Measurements from ENCODE around the gene SPATA6L.
"Not testable (repeated sequence)": the region's sequence is repeated elsewhere in the genome, so short reads cannot be mapped to it uniquely, and the experiment has no call there.

Gene SPATA6L

DNA sequence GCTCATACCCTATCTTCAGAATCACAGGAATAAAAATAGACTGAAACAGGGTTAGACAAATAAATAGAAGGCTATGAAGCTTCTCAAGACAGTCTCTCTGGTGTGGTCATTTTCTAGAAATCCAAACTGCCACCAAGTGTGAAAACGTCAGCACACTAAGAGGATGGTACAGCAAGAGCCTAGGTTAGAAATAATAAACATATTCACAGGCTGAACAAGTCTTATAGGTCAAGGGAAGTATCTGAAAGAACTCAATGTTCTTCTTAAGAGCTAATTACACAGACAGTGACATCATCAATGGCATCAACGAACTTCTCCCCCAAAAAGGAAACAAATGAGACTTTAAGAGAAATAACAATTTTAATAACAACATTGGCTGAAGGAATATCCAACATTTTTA, 26.9 kb downstream of the SPATA6L start:
- no peak for DNase-seq (ENCODE audit: low read depth in 1 of 2, low spot score in 1 of 2)

DNA sequence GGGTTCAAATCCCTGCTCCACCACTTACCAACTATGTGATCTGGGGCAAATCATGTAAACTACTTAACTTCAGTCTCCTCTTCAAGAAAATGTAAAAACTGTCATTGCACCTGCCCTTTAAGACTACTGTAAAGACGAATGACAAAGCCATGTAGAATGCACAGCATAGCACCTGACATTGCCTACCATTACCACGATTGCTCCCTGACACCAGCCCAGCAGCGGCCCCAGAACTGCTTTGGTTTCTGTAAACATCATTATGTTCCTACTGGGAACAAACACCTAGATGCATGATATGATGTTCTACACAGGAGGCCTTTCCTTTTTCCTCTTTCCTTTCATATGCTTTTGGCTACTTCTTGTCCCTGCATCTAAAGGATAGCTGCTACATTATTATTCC, 27.3 kb downstream of the SPATA6L start:
- no peak for DNase-seq (ENCODE audit: low read depth in 1 of 2, low spot score in 1 of 2)

DNA sequence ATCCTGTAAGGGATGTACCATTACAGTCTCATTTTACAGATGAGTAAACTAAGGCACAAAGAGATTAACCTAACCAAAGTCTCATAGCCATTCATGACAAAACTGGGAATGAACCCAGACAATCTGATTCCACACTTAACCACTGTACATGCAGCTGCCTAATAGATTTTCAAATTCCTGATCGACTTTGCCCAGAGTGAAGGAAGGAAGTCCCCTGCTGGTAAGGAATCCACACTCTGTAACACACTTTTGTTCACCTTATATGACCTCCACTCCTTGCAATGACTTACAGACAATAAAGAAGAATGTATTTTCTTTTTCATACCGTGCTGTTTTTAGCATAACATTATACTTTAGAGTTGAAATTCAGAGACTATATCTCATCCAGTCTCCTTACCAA, 35.4 kb downstream of the SPATA6L start:
- DNase-seq (ENCODE audit: low read depth in 1 of 2, low spot score in 1 of 2): no peak

DNA sequence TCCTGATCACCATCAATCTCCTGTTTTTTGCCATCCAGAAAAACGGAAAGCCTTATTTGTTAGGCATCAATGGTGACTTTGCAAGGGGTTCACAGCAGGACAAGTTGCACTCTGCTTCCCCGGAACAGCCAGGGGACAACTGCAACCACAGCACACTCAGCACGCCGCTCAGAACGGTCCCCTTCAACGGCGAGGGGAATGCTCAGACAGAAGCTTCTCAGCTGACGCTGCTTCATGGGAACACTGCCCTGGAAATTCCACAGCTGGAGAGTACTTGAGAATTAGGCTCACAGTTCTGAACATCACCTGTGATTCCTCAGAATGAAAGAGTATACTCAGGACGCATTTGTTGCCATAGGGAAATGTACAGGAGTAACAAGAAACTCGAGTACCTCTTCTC, 44.3 kb downstream of the SPATA6L start:
- no peak for DNase-seq (ENCODE audit: low read depth in 1 of 2, low spot score in 1 of 2)

DNA sequence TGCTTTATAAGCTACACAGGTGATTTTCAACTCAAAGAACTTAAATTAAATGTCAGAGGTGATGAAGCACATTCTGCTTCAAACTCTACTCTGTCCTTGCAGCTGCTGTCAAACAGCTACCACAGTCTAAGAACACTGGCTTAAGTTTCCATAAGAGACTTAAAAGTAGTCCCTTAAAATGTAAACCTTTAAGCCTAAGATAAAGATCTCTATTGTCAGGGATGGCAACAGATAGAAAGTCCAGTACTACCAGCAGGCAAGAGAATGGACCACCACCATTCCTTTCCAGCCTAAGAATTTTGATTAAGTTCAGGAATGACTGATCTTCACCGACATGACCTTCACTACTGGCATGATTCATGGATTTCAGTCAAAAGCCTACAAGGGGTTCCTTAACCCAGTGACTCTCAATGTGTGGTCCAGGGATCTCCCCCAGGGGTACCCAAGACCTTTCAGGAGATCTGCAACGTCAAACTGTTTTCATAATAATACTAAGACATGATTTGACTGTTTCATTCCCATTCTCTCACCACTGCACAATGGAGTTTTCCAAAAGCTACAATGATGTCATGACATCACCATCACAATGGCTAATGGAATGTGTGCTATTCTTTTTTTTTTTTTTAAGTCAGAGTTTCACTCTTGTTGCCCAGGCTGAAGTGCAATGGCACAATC, 45.3 kb downstream of the SPATA6L start:
- DNase-seq (ENCODE audit: low read depth in 1 of 2, low spot score in 1 of 2): no peak

DNA sequence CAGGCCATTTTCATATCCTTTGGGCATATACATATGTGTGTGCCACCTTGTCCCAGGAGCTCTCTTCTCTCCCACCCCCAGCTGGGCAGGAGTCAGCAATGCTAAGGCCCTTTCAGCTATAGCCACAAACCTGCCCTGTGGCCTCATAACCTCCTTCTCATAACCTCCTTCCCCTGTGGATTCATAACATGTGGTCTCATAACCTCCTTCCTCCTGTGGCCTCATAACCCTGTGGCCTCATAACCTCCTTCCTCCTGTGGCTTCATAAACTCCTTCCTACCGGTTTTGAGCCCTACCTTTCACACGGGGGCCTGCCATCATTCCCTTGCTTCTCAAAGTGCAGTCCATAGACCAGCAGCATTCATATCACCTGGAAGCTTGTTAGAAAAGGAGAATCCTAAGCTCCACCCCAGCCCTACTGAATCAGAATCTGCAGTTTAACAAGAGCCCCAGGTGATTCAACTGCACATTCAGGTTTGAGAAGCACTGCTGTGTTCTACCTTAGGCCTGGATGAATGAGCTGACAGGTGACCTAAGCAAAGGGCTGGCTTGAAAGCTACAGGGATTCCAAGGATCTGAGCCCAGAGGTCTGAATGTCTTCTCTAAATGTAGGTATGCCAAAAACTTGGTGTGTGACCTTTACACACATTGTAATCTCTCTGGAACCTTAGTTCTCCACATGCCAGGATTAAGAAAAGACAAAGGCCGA, 46.1 kb downstream of the SPATA6L start:
- DNase-seq (ENCODE audit: low read depth in 1 of 2, low spot score in 1 of 2): no peak

DNA sequence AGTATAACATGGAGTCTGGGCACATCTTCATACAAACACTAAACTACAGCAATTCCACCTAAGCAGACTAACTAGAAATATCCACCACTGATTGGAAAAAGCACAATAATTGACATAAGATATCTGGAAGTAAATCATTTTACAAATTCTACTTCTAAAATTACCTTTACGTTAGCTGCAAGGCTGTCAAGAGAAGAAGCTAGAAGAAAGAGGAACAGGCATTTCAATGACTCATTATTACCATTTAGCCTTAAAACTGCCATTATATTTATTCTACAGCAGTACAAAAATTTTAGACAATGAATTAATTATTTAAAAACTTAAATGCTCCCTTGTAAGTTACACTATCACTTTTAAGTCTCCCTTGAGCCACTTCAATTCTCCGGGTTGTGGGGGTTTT, 47.6 kb downstream of the SPATA6L start:
- no peak for DNase-seq (ENCODE audit: low read depth in 1 of 2, low spot score in 1 of 2)

DNA sequence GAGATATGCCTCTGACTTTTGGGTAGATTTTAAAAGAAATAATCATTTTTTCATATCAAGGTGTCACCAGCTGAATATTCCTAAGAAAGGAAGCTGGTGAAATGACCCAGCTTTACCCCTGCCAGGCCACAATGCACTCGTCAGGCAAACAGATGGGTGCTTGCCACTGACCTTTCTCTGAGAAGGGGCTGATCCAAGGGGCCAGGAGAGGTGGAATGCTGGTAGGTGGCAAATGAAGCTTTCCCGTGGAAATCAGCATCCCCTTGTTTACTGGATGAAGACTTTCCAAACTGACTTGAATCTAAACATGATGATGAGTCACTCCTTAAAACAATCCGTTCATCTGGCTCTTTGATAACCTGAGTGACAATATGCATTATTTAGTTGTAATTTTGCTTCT, 48.5 kb downstream of the SPATA6L start:
- no peak for DNase-seq (ENCODE audit: low read depth in 1 of 2, low spot score in 1 of 2)

DNA sequence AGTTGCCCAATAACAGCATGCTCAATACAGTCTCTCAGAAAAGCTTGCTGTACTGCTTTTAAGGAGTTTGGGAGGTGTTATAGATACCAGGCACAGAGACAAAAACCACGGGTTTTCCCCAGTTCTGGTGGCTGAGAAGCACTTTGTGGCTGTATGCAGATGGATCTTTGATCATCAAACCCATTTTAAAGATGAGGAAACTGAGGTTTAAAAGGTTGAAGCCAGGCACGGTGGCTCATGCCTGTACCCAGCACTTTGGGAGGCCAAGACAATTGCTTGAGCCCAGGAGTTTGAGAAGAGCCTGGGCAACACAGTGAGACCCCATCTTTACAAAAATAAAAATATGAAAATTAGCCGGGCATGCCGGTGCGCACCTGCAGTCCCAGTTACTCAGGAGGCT, 50.5 kb downstream of the SPATA6L start:
- no peak for DNase-seq (ENCODE audit: low read depth in 1 of 2, low spot score in 1 of 2)

DNA sequence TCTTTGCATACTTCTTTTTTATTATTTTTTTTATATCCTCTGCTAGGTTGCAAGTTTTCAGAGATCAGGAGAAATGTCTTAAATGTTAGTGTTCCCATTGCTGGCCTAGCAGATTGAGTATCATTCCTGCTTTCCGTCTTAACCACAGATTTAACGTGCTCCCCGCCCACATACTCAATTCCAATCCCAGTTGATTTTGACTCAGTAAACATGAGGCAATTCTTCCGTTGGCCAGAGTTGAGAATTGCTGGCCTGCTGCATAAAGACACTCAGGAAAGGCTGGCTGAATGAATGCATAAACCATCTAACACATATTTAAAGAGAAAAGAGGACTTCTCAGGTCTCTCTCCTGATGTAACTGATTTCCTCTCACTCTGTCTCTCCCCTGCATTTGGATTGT, 51.0 kb downstream of the SPATA6L start:
- no peak for DNase-seq (ENCODE audit: low read depth in 1 of 2, low spot score in 1 of 2)

DNA sequence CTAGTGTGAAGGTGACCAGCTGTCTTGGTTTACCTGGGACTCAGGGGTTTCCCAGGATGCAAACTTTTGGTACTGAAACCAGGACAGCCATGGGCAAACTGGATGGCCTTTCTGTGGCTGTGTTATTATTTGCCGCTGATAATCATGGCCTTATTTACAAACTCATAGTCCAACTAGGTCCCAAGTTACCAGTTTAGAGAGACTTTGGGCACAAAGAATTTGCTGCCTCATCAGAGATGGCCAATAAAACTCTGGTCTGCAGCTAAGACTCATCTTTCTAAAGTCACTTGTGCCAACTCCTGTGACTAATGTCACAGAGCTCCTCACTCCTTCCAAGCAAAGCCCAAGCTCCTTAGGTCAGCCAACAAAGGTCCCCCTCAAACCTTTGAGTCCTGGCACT, 51.7 kb downstream of the SPATA6L start:
- no peak for DNase-seq (ENCODE audit: low read depth in 1 of 2, low spot score in 1 of 2)

DNA sequence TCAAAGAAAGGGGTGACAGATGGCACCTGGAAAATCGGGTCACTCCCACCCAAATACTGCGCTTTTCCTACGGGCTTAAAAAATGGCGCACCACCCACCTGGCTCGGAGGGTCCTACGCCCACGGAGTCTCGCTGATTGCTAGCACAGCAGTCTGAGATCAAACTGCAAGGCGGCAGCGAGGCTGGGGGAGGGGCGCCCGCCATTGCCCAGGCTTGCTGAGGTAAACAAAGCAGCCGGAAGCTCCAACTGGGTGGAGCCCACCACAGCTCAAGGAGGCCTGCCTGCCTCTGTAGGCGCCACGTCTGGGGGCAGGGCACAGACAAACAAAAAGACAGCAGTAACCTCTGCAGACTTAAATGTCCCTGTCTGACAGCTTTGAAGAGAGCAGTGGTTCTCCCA, 60.2 kb downstream of the SPATA6L start:
- not testable (repeated sequence) for DNase-seq (ENCODE audit: low read depth in 1 of 2, low spot score in 1 of 2)

DNA sequence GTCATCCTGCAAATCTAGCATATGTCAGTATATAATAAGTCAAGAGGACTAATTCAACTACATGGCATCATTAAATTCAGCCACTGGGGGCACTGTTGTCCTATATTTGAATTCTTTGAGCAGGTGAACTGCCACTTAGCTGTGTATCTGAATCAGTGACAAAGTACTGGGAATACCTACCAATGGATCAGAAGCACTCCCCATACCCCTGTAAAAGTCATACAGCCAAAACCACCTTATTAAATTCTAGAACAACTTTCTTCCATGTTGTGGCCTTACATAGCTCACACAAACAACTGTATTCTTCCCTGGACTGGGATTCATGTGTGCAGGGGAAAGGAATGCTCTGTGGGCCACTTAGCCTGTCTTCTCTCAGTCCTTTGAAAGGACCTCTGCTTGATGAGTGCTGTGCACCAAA, 61.6 kb downstream of the SPATA6L start:
- peak in 1 of 2 donors; percentile 69 for DNase-seq (ENCODE audit: low read depth in 1 of 2, low spot score in 1 of 2)

DNA sequence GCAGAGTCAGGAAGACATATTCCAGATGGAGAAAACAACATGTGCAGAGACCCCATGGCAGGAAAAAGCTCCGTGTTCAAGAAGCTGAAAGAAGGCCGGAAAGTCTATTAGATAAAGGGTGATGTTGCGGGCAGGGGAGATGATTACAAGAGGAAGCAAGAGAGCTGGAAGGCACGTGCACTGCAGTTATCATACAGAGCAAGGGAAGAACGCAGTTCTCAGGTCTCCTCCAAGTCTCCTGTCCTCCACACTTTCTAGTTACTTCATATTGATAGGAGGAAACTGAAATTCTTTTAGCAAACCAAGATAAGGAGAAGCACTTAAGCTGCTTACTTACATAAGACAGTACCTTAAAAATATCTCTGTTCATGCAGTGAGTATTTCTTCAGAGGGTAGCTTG, 62.5 kb downstream of the SPATA6L start:
- DNase-seq (ENCODE audit: low read depth in 1 of 2, low spot score in 1 of 2): no peak

DNA sequence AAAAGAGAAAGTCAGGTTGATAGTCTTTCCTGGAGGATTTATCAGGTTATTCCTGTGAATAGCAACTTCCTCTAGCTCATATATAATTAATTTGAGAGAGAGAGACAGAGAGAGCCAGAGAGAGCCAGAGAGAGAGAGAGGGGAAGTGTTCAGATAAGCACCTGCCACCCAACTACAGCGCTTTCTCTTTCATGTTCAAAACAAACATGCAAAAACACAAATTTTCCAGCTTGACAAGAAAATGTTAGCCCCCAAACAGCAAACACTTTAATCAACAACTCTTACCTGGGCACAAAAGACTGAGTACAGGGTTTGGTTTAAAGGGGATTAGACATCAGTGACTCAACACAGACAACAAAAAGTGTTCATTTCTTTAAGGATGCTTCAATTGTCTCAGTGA, 65.9 kb downstream of the SPATA6L start:
- DNase-seq (ENCODE audit: low read depth in 1 of 2, low spot score in 1 of 2): no peak

DNA sequence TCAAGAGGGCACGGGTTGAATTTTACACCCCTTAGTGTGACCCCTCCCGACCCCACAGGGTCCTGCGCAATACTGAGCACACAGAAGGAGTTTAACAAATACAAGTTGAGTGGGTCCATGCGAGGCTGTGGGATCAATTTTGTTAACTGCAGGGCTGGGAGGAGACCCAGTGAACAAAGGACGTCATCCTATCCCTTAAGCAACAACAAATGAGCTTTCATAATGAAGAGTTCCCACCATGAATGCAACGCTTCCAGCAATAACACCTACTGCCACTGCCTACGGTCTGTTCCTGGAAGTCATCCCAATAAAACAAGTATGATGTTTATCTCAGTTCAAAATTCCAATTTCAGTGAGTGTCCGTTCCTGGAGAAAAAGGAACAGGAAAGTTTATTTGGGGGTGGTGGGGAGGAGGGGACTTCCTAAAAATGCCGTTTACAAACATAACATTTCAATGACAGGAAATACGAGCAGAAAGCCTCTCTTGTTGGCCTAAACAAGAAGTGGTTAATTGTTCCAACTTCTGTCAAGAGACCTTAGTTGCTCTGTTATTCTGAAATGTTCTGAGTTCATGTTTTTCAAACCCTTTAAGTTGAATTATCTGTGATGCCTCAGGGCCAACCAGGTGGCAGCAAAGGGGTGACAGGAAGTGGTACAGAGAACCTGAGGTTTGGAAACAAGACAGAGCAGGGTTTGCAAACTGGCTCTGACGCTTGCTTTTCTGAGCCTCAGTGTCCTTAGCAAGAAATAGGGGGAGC, 69.9 kb downstream of the SPATA6L start:
- DNase-seq (ENCODE audit: low read depth in 1 of 2, low spot score in 1 of 2): peak in 1 of 2 donors; percentile 27

DNA sequence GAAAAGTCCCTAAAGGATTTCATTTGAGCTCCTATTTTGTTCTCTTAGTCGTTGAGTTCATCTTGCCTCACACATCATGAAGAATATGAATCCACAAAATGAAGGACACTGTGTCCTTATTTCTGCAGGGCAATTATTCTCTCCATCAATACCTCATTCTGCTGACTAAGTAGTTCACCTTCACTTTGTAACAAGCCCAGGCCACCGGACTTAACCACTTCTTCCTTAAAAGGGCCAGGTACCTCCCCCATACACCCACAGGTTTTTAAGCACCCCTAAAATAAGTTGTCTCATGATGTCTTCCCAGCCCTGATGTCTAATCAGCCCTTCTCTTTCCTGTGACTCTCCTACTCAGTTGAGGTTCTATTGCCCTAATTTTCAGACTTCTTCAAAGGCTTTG, 71.3 kb downstream of the SPATA6L start:
- DNase-seq (ENCODE audit: low read depth in 1 of 2, low spot score in 1 of 2): no peak

DNA sequence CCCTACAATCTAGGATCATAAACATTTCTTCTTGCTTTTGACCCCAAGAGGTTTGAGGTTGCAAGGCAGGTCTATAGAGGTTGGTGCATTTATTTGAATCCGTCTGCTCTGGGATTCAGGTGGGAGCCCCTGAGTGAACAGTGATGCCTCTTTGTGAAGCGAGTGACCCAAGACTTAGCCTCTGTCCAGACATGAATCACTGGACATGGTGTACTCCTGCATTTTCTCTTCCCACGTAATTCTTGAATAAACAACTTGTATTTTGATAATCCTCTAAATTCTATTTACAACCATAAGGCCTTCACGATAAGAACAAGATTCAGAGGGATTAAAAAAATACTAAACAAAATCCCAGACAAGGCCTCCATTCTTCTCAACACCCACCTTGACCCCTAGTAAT, 71.7 kb downstream of the SPATA6L start:
- no peak for DNase-seq (ENCODE audit: low read depth in 1 of 2, low spot score in 1 of 2)

DNA sequence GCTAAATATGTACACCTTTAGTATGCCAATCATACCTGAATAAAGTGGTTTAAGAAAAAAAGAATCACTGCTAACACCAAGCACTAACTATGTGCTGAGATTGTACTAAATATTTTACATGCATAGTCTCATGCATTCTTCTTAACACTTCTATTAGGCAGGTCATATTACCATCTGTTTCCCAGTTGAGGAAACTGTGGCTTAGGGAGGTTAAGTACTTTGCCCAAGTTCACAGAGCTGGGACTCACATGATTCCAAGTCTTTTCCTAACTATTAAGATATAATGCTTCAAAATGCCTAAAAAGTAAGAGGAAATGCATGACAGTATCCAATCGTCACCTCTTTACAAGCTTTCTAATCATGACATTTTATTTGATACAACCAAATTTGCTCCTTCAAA, 73.4 kb downstream of the SPATA6L start:
- no peak for DNase-seq (ENCODE audit: low read depth in 1 of 2, low spot score in 1 of 2)

DNA sequence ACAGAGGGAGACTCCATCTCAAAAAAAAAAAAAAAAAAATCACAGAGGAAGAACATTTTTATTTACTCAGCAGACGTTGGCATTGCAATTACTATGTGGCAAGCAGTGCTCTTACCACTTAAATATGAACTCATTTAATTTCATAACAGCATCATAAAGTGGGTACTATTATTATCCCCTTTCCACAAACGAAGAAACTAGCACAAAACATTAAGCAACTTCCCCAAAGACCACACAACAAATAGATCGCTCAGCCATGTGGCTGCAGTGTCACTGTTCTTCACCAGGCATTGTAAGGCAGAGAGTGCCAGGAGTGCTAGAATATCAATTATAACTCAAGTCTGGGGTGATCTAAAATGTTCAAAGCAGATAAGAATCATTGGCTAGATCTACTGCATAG, 74.0 kb downstream of the SPATA6L start:
- DNase-seq (ENCODE audit: low read depth in 1 of 2, low spot score in 1 of 2): no peak

DNA sequence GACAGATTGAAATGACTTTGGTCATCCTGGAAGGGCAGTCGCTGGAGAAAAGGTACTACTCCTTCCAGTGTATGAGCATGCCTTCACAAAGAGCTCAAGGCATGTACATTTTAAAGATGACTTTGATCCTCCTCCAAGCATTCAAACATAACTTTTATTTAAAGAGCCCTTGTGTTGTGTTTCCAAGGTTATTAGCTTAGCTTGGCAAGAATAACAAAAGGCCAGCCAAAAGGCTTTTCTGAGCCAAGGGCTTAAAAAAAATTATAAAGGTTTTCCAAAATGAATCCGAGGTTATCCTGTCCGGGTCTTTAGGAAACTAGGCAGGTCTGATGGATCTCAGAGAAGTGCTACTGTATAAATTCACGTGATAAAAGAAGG, 75.2 kb downstream of the SPATA6L start:
- DNase-seq (ENCODE audit: low read depth in 1 of 2, low spot score in 1 of 2): no peak

DNA sequence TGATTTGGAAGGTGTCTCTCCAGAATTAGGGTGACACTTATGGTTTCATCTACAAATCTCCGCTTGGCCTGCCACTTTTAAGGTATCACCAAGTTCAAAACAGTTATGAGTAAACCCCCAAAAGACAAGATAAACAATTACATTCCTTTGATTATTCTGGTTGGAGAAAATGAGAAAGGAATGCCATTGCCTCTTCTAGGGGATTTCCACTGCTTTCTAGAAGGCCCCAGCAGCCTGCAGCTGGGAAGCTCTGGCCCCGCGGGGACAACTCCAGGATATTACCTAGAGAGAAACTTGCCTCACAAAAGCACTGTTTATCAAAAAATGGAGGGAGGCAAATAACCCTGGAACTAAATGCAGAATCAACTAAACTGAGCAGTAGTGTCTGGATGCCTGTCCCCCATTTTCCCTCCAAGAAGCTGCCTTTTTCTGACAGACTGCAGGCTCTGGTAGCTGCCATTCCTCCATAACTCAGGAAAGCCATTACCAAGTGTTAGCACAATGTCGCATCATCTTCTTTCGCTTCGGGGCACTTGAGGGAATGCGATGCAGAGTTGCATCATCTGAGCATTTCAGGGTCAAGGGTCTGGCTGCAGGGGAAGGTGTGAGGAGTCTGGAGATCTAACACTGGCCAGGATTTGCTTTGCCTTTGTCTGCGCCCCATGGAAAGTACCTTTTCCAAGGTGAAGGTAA, 75.7 kb downstream of the SPATA6L start:
- DNase-seq (ENCODE audit: low read depth in 1 of 2, low spot score in 1 of 2): no peak
